Heart left ventricle (tissue), 16 donors: Measurements from ENCODE around the gene RPL6. TPM values are rescaled to one million over a fixed set of nuclear protein-coding genes. Genes with fewer than 3 reads are reported as not detected.
"Not testable (repeated sequence)": the region's sequence is repeated elsewhere in the genome, so short reads cannot be mapped to it uniquely, and the experiment has no call there.

Experiments used
- ATAC-seq, 4 donors: fragments of 200-7000 bp; cut with Tn5 transposase; one replicate each; pipeline ENCODE4 v1.9.1; 2020 to 2022; ENCODE audit warnings: moderate library complexity in 4 of 4, mild to moderate bottlenecking in 3 of 4, moderate number of reproducible peaks in 1 of 4
- DNase-seq, 5 donors: peaks; one replicate each; pipeline ENCODE4 v3.0.0-alpha.2; 2020
- H3K27ac ChIP-seq, 12 donors: fragments of 200-600 bp; sonication (generic) in 4 of 12; one replicate each; pipeline versions ENCODE4 v1.5.0 to v1.8.0; 2016 to 2022; ENCODE audit warnings: mild to moderate bottlenecking in 2 of 12
- H3K27me3 ChIP-seq, 9 donors: fragments of 200-600 bp; sonication (generic) in 2 of 9; one replicate each; pipeline versions ENCODE4 v1.5.1 to v1.8.0; 2016 to 2022; ENCODE audit warnings: mild to moderate bottlenecking in 3 of 9
- H3K36me3 ChIP-seq, 9 donors: fragments of 200-600 bp; sonication (generic) in 2 of 9; one replicate each; pipeline versions ENCODE4 v1.5.0 to v1.8.0; 2018 to 2022; ENCODE audit warnings: mild to moderate bottlenecking in 2 of 9
- H3K4me1 ChIP-seq, 12 donors: fragments of 200-600 bp; sonication (generic) in 4 of 12; one replicate each; pipeline versions ENCODE4 v1.5.0 to v1.8.0; 2016 to 2022; ENCODE audit warnings: mild to moderate bottlenecking in 3 of 12
- H3K4me3 ChIP-seq, 12 donors: fragments of 200-600 bp; sonication (generic) in 4 of 12; one replicate each; pipeline versions ENCODE4 v1.5.0 to v1.8.0; 2017 to 2022; ENCODE audit warnings: mild to moderate bottlenecking in 9 of 12, moderate library complexity in 4 of 12
- H3K9me3 ChIP-seq, 12 donors: fragments of 200-600 bp; sonication (generic) in 4 of 12; one replicate each; pipeline versions ENCODE4 v1.5.0 to v1.8.0; 2016 to 2022; ENCODE audit warnings: mild to moderate bottlenecking in 1 of 12
- POLR2A ChIP-seq, 2 donors: fragments of 450-650 bp; IDR thresholded peaks; one replicate each; pipeline ENCODE4 v1.6.1; 2017; ENCODE audit warnings: antibody characterized with exemption in 2 of 2, mild to moderate bottlenecking in 2 of 2, moderate library complexity in 2 of 2
- WGBS, 4 donors: extraction: QIAGEN DNeasy Blood & Tissue Kit in 2 of 4; methylation state at CpG; one replicate each; pipeline versions ENCODE4 v1.1.5 to v1.1.7; 2013 to 2018; 5-methylcytosine and 5-hydroxymethylcytosine counted together
- intact Hi-C, 10 donors: fragments of 100-400 bp; cut with DNase I; formaldehyde crosslinking; loops; one replicate each; pipeline versions ENCODE4 v1.11.1 to v1.14.2; 2022
- polyA plus RNA-seq, 2 donors: library from polyadenylated mRNA; stranded (reverse); fragments of 200-250 nt; gene quantifications; one replicate each; pipeline ENCODE4 v1.2.3, GENCODE V29; 2013
- total RNA-seq, 9 donors: library from RNA; depleted of rRNA in 2 of 9; stranded (reverse); fragments of >200 nt in 2 of 9; fragmentation: NEBNext Ultra II Directional in 3 of 9; extraction: Animal tissue kit (Norgen Biotek cat#: 25700) in 3 of 9; gene quantifications; one replicate each; pipeline versions ENCODE4 v1.1.0 to v1.2.4, GENCODE V29; 2016 to 2023
- TF ChIP-seq, protein P1 (sequence below), 12 donors: fragments of 200-600 bp; sonication (generic) in 4 of 12; IDR thresholded peaks; one replicate each; pipeline versions ENCODE4 v1.5.0 to v1.8.0; 2018 to 2022; ENCODE audit warnings: antibody characterized with exemption in 12 of 12, mild to moderate bottlenecking in 5 of 12
- donor health status: ischemic (EF 13 %, LVEDD 7.1; RV severe dilation, severe dysfunction).
- donor health status: healthy with polysubstance abuse.
- donor health status: DM: no; HTN: yes; CAD: no.
- donor health status: DM: no; HTN: no; CAD: no.
- donor health status: ischemic (EF 25% LVEDD 6.9; RV normal size, moderate dysfunction).
- donor health status: ischemic (EF 25% LVEDD 5.7; RV mildly dilated, moderate dysfunction).
- donor health status: healthy.
- donor health status: DM: yes; HTN: yes; CAD: no.
- donor health status: ischemic (EF 35%, LVEDD 5.7; RV mildly dilated, moderate dysfunction).
- donor health status: nonischemic (EF 11% LVEDD 7.7; RV severe dilation, severe dysfunction).
- donor health status: DM: yes; HTN: yes; CAD: no.
- donor health status: PGD.
- donor health status: ischemic (EF 29% LVEDD 5.4; RV normal size, mild dysfunction).
- donor health status: nonischemic (EF 23%, LVEDD 6.1; RV moderate dilation, normal function).

RPL6 gene
- total and polyA plus RNA-seq, 11 donors = 572 to 1,760 (median 753) TPM

- DNase-seq (no peak), ATAC-seq (no peak)
- Histone ChIP-seq H3K4me3 (peak overlapping the region in 1 of 12 donors; percentile 4), H3K27me3 (no peaks in the 10 kb centered on the region), H3K4me1 (peaks cover 3 to 22% (median 14%) of the 10 kb centered on the region in 12 donors), H3K9me3 (no peaks in the 10 kb centered on the region), H3K36me3 (peaks cover 0 to 50% (median 44%) of the 10 kb centered on the region in 9 donors), H3K27ac (no peak overlapping the region)
- no peak for TF ChIP-seq POLR2A (IDR thresholded peaks at IDR 0.05)
- TF ChIP-seq, protein P1, sequence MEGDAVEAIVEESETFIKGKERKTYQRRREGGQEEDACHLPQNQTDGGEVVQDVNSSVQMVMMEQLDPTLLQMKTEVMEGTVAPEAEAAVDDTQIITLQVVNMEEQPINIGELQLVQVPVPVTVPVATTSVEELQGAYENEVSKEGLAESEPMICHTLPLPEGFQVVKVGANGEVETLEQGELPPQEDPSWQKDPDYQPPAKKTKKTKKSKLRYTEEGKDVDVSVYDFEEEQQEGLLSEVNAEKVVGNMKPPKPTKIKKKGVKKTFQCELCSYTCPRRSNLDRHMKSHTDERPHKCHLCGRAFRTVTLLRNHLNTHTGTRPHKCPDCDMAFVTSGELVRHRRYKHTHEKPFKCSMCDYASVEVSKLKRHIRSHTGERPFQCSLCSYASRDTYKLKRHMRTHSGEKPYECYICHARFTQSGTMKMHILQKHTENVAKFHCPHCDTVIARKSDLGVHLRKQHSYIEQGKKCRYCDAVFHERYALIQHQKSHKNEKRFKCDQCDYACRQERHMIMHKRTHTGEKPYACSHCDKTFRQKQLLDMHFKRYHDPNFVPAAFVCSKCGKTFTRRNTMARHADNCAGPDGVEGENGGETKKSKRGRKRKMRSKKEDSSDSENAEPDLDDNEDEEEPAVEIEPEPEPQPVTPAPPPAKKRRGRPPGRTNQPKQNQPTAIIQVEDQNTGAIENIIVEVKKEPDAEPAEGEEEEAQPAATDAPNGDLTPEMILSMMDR (IDR thresholded peaks at IDR 0.05) = no peak
- 79 to 83% (median 82%) methylated on average over 11 of the region's 11 CpGs for WGBS, 4 donors
- intact Hi-C loops = no loop called here
Observed at GRCh38 chr12:112406519-112407488, 2.6 kb downstream of the RPL6 start.

- no peak for ATAC-seq
- intact Hi-C loops = no loop called here
- DNase-seq = no peak
- Histone ChIP-seq H3K36me3 (peaks cover 0 to 37% (median 32%) of the 10 kb centered on the region in 9 donors), H3K4me1 (peaks cover 0 to 4% (median 0%) of the 10 kb centered on the region in 12 donors), H3K4me3 (no peak overlapping the region), H3K27me3 (no peaks in the 10 kb centered on the region), H3K9me3 (no peaks in the 10 kb centered on the region), H3K27ac (no peak overlapping the region)
- 62 to 68% (median 65%) methylated on average over 5 of the region's 5 CpGs for WGBS, 4 donors
- no peak for TF ChIP-seq POLR2A (IDR thresholded peaks at IDR 0.05)
- TF ChIP-seq, protein P1 (IDR thresholded peaks at IDR 0.05) = no peak
Observed at GRCh38 chr12:112401903-112402498, 7.4 kb downstream of the RPL6 start.

DNA sequence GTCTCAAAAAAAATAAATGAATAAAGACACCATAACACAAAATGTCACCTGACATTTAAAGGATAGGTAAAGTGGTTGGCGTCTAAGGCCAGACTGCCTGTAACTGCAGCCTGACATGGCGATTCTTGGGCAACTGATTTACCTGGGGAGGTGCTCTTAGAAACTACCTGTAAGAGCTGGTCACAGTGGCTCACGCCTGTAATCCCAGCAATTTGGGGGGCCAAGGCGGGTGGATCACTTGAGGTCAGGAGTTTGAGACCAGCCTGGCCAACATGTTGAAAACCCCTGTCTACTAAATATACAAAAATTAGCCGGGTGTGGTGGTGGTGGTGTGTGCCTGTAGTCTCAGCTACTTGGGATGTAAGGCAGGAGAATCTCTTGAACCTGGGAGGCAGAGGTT is 8.4 kb downstream of the RPL6 start:
- intact Hi-C loops = no loop called here
- Histone ChIP-seq H3K27ac (no peak overlapping the region), H3K36me3 (peaks cover 0 to 28% (median 22%) of the 10 kb centered on the region in 9 donors), H3K27me3 (no peaks in the 10 kb centered on the region), H3K4me1 (no peaks in the 10 kb centered on the region), H3K9me3 (no peaks in the 10 kb centered on the region), H3K4me3 (no peak overlapping the region)
- DNase-seq = no peak
- no peak for ATAC-seq
- TF ChIP-seq POLR2A (IDR thresholded peaks at IDR 0.05) = no peak
- TF ChIP-seq, protein P1 (IDR thresholded peaks at IDR 0.05) = no peak
- 91 to 95% (median 92%) methylated on average over 5 of the region's 5 CpGs for WGBS, 4 donors

GRCh38 chr12:112393328-112393727 is 16.1 kb downstream of the RPL6 start:
- H3K36me3 ChIP-seq = no peaks in the 10 kb centered on the region
- TF ChIP-seq, protein P1 (IDR thresholded peaks at IDR 0.05) = no peak
- no peak for TF ChIP-seq POLR2A (IDR thresholded peaks at IDR 0.05)
- ATAC-seq (no peak), DNase-seq (no peak)
- intact Hi-C loops = no loop called here
- no peaks in the 10 kb centered on the region for H3K27me3 ChIP-seq
- WGBS, 4 donors = 62 to 74% (median 69%) methylated on average over 1 of the region's 1 CpG
- H3K9me3 ChIP-seq = peaks cover 0 to 9% (median 0%) of the 10 kb centered on the region in 12 donors
- H3K4me1 ChIP-seq = no peaks in the 10 kb centered on the region
- H3K27ac ChIP-seq = no peak overlapping the region
- H3K4me3 ChIP-seq = no peak overlapping the region

DNA sequence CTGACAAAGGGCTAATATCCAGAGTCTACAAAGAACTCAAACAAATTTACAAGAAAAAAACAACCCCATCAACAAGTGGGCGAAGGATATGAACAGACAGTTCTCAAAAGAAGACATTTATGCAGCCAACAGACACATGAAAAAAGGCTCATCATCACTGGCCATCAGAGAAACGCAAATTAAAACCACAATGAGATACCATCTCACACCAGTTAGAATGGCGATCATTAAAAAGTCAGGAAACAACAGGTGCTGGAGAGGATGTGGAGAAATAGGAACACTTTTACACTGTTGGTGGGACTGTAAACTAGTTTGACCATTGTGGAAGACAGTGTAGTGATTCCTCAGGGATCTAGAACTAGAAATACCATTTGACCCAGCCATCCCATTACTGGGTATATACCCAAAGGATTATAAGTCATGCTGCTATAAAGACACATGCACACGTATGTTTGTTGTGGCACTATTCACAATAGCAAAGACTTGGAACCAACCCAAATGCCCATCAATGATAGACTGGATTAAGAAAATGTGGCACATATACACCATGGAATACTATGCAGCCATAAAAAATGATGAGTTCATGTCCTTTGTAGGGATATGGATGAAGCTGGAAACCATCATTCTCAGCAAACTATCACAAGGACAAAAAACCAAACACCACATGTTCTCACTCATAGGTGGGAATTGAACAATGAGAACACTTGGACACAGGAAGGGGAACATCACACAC is 19.3 kb downstream of the RPL6 start:
- not testable (repeated sequence) for DNase-seq

More for the DNA sequence above, 19.3 kb downstream of the RPL6 start:
- intact Hi-C loops = loop anchor here (5.0 to 10.0 kb wide), 8 partner anchors 95 to 445 kb away; no protein-coding TSS in a partner anchor
- H3K27me3 ChIP-seq, ATAC-seq, H3K9me3 ChIP-seq, H3K27ac ChIP-seq, H3K36me3 ChIP-seq, H3K4me1 ChIP-seq, H3K4me3 ChIP-seq: not testable (repeated sequence)
- 80 to 91% (median 82%) methylated on average over 3 to 4 of the region's 4 CpGs for WGBS, 4 donors
